Kidney (tissue), 14 donors: ENCODE results near the gene NSD1. TPM values are rescaled to one million over a fixed set of nuclear protein-coding genes. Genes with fewer than 3 reads are reported as not detected.

ENCODE experiments used
- DNase-seq, 5 donors: peaks; one replicate each; pipeline ENCODE4 v3.0.0-alpha.2; 2013 to 2020
- FAIRE-seq: peaks from 2 replicates; lab custom pipeline; 2012; peaks lifted over from hg19 to GRCh38; lab: Jason Lieb, UNC
- H3K27ac ChIP-seq, 2 donors: one replicate each; pipeline ENCODE4 v1.7.0; 2013; ENCODE audit warnings: low read depth in 2 of 2, low read length in 2 of 2, inconsistent platforms in 1 of 2
- H3K27me3 ChIP-seq: one replicate; pipeline ENCODE4 v1.7.1; 2013; ENCODE audit warnings: low read length, inconsistent platforms; ENCODE audit not compliant: control insufficient read depth, insufficient read depth
- H3K36me3 ChIP-seq, 3 donors: one replicate each; pipeline versions ENCODE4 v1.7.0 to v1.7.1; 2013; ENCODE audit warnings: low read length in 3 of 3, control low read depth in 1 of 3, inconsistent platforms in 1 of 3; ENCODE audit not compliant: insufficient read depth in 3 of 3, control insufficient read depth in 2 of 3
- H3K4me1 ChIP-seq, 3 donors: one replicate each; pipeline versions ENCODE4 v1.7.0 to v1.7.1; 2013; ENCODE audit warnings: low read length in 3 of 3, inconsistent platforms in 1 of 3, low read depth in 1 of 3; ENCODE audit not compliant: control insufficient read depth in 2 of 3, insufficient read depth in 2 of 3
- H3K4me3 ChIP-seq, 3 donors: one replicate each; pipeline versions ENCODE4 v1.7.0 to v1.8.1; 2013; ENCODE audit warnings: low read length in 3 of 3, control low read depth in 1 of 3, inconsistent platforms in 1 of 3
- H3K9ac ChIP-seq, 3 donors: one replicate each; pipeline versions ENCODE4 v1.7.0 to v1.7.1; 2013; ENCODE audit warnings: low read length in 3 of 3, control low read depth in 1 of 3, inconsistent platforms in 1 of 3
- H3K9me3 ChIP-seq, 3 donors: one replicate each; pipeline versions ENCODE4 v1.7.0 to v1.7.1; 2013; ENCODE audit warnings: low read length in 3 of 3, control low read depth in 1 of 3, inconsistent platforms in 1 of 3; ENCODE audit not compliant: control insufficient read depth in 2 of 3, insufficient read depth in 1 of 3
- intact Hi-C: fragments of 100-400 bp; cut with DNase I; formaldehyde crosslinking; loops from one replicate; pipeline ENCODE4 v1.11.1; 2022
- polyA plus RNA-seq: library from polyadenylated mRNA; stranded (reverse); fragments of 350-450 nt; fragmentation: Illumina TruSeq; extraction: RNeasy Lipid Tissue Mini Kit (QIAGEN cat#74804); gene quantifications from one replicate; pipeline ENCODE4 v1.2.3, GENCODE V29; 2014; ENCODE audit warnings: low read depth, low replicate concordance; ENCODE audit not compliant: insufficient read depth
- total RNA-seq: library from RNA; stranded (reverse); fragmentation: NEBNext Ultra II Directional; extraction: Animal tissue kit (Norgen Biotek cat#: 25700); gene quantifications from one replicate; pipeline ENCODE4 v1.2.1, GENCODE V29; 2021
- TF ChIP-seq, protein P1 (sequence below): IDR thresholded peaks from 3 replicates; pipeline ENCODE4 v1.5.1; 2012; ENCODE audit warnings: mild to moderate bottlenecking, moderate library complexity, borderline replicate concordance; ENCODE audit not compliant: insufficient read depth; ENCODE audit errors: extremely low read depth
- donor health status: control.
- donor health status: control.
- donor health status: control.
- donor health status: control.
- donor health status: control.
- donor health status: DM: yes; HTN: yes; CAD: no.
- donor health status: Normal renal cell carcinoma (clear cell type).

Gene NSD1
- total and polyA plus RNA-seq, 2 donors from 2014 or later: 6.0 to 99.1 TPM

DNA sequence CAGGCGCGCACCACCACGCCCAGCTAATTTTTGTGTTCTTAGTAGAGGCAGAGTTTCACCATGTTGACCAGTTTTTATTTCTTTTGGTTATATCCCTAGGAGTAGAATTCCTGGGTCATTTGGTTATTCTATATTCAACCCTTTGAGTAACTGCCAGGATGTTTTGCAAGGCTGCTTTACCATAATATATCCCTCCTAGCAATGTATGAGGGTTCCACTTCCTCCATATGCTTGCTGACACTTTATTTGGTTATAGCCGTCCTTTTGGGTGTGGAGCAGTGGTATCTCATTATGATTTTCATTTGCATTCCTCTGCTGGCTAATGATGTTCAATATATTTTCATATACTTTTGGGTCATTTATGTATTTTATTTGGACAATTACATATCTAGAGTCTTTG lies 88.7 kb downstream of the NSD1 start:
- intact Hi-C loops: no loop called here
- no peaks in the 10 kb centered on the region for H3K4me1 ChIP-seq
- H3K36me3 ChIP-seq: peaks cover 0 to 7% (median 0%) of the 10 kb centered on the region in 3 donors
- H3K27me3 ChIP-seq: no peaks in the 10 kb centered on the region
- H3K9ac ChIP-seq: no peak overlapping the region
- H3K9me3 ChIP-seq: no peaks in the 10 kb centered on the region
- DNase-seq (no peak), FAIRE-seq (no peak)
- TF ChIP-seq, protein P1, sequence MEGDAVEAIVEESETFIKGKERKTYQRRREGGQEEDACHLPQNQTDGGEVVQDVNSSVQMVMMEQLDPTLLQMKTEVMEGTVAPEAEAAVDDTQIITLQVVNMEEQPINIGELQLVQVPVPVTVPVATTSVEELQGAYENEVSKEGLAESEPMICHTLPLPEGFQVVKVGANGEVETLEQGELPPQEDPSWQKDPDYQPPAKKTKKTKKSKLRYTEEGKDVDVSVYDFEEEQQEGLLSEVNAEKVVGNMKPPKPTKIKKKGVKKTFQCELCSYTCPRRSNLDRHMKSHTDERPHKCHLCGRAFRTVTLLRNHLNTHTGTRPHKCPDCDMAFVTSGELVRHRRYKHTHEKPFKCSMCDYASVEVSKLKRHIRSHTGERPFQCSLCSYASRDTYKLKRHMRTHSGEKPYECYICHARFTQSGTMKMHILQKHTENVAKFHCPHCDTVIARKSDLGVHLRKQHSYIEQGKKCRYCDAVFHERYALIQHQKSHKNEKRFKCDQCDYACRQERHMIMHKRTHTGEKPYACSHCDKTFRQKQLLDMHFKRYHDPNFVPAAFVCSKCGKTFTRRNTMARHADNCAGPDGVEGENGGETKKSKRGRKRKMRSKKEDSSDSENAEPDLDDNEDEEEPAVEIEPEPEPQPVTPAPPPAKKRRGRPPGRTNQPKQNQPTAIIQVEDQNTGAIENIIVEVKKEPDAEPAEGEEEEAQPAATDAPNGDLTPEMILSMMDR: no peak
- H3K4me3 ChIP-seq: no peak overlapping the region
- no peak overlapping the region for H3K27ac ChIP-seq

GRCh38 chr5:177225798-177226197 lies 92.2 kb downstream of the NSD1 start:
- Histone ChIP-seq H3K9ac (no peak overlapping the region), H3K36me3 (peaks cover 0 to 7% (median 2%) of the 10 kb centered on the region in 3 donors), H3K27ac (no peak overlapping the region), H3K4me3 (no peak overlapping the region), H3K4me1 (no peaks in the 10 kb centered on the region), H3K27me3 (no peaks in the 10 kb centered on the region), H3K9me3 (no peaks in the 10 kb centered on the region)
- TF ChIP-seq, protein P1: no peak
- FAIRE-seq (no peak), DNase-seq (no peak)
- intact Hi-C loops: no loop called here

DNA sequence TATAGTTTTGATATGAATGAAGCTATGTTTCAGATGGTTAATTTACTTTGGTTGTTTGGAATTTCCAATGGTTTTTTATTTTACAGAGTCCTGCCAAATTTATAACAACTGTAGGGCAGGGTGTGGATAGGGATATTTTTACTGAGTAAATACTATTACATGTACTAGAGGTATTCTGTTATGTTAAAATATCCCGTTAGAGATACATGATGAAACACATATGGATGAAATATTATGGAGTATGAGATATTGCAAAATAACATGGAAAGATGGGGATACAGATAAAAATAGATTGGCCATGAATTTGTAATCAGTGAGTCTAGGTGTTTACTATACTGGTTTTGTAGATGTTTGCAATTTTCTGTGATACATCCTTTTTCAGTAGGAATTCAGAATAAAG lies 93.3 kb downstream of the NSD1 start:
- Histone ChIP-seq H3K9me3 (no peaks in the 10 kb centered on the region), H3K4me1 (no peaks in the 10 kb centered on the region), H3K9ac (no peak overlapping the region), H3K36me3 (peaks cover 0 to 7% (median 2%) of the 10 kb centered on the region in 3 donors), H3K4me3 (no peak overlapping the region), H3K27ac (no peak overlapping the region), H3K27me3 (no peaks in the 10 kb centered on the region)
- intact Hi-C loops: no loop called here
- DNase-seq (no peak), FAIRE-seq (no peak)
- TF ChIP-seq, protein P1: no peak

DNA sequence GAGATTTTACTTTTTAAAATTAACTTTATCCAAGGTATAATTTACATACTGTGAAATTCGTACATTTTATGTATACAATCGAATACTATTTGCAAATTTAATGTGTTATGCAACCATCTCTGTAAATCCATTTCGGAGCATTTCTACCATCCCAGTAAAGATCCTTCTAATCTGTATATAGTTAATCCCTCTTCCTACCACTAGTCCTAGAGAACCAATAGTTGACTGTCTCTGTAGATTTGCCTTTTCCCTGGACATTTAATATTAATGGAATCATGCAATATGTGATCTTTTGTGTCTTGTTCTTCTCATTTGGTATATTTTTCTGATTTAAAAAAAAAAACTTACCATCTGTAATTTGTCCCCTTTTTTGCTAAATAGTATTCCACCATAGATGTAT lies 95.2 kb downstream of the NSD1 start:
- no peak for DNase-seq
- intact Hi-C loops: no loop called here
- Histone ChIP-seq H3K4me1 (peaks cover 0 to 3% (median 0%) of the 10 kb centered on the region in 3 donors), H3K9me3 (no peaks in the 10 kb centered on the region), H3K4me3 (no peak overlapping the region), H3K9ac (no peak overlapping the region), H3K36me3 (peaks cover 0 to 4% (median 2%) of the 10 kb centered on the region in 3 donors), H3K27me3 (no peaks in the 10 kb centered on the region), H3K27ac (no peak overlapping the region)
- TF ChIP-seq, protein P1: no peak
- no peak for FAIRE-seq
